Activated naive CD8-positive, alpha-beta T cell treated with anti-CD3 and anti-CD28 coated beads, Interleukin-2, amount 50 U/mL, for 16 hours (primary cell): Measurements from ENCODE around the gene CNST.
"Not testable (repeated sequence)": the region's sequence is repeated elsewhere in the genome, so short reads cannot be mapped to it uniquely, and the experiment has no call there.

Experiments
- DNase-seq: peaks from one replicate; pipeline ENCODE4 v3.0.0-alpha.2; 2020; ENCODE audit warnings: low read depth, low spot score

The CNST gene

GRCh38 chr1:246617768-246618167 lies 51.5 kb downstream of the CNST start:
- DNase-seq: no peak

- no peak for DNase-seq
These were observed 52.1 kb downstream of the CNST start for GRCh38 chr1:246618240-246618808.

- DNase-seq: no peak
These were observed 55.9 kb downstream of the CNST start for GRCh38 chr1:246622035-246622652.

DNA sequence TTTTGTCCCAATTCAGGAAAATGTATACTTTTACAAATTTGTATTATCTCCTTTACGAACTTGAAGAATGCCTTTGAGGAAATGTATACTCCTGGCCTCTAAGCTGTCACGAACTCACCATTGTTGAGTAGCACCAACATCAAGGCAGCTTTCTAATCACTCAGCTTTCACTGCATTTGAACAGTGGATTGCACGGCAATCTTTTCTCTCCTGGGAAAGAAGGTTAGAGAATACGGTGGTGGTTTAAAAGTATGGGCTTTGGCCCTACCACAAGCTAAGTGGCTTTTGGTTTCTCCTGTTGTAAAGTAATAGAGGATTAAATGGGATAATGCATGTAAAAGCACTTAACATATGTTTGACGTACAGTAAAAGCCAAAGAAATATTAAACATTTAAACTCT lies 57.8 kb downstream of the CNST start:
- no peak for DNase-seq

- DNase-seq: no peak
These were observed 62.8 kb downstream of the CNST start for GRCh38 chr1:246629030-246629429.

DNA sequence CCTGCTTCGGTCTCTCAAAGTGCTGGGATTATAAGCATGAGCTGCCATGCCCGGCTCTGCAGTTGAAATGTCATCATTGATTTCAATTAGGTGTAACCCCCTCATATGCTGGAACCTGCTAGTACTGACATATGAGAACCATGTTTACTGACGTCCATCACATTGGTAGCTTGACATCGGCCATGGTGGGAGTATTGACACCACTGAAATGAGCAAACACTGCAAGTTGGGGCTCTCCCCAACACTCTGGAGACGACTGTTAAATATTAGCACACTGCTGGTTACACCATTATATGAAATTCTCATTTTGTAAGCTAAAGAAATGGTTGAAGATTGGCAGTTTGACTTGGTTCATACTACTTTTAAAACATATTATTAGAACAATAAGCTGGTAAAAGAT lies 63.7 kb downstream of the CNST start:
- no peak for DNase-seq

DNA sequence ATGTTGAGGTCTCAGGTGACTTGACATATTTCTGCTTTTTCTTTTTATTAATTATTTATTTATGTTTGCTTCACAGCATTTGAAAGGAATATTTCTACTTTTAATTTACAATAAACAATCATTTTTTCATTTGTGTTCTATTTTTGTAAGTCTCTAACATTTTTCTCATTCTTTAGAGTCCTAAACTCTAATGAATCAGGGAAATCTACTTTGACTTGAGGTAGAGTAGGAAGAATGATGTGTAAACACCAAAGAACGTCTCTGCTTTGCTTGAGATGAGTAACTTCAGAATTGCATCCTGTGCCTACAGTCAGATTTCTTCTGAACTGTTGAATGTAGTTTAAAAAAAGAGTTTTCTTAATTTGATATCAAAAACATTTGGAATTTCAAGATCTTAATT lies 65.2 kb downstream of the CNST start:
- no peak for DNase-seq

GRCh38 chr1:246632281-246633168 lies 66.3 kb downstream of the CNST start:
- DNase-seq: no peak

DNA sequence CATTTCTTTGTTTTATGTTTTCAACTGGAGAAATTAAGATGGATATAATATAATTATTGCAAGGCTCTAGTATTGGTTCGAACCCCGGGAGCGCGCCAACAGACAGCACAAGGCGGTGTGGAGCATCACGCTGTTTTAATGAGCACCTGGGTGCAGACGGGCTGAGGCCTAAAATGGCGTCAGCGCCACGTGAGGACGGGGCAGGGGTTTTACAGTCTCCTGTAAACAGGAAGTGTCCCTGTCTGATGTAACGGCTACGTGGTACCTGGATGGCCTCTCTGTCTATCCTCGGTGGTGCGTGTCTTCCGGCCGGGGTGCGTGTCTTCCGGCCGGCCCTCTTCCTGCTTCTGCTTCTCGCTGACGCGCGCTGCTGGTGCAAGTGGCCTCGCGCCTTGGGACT lies 68.4 kb downstream of the CNST start:
- DNase-seq: not testable (repeated sequence)

- no peak for DNase-seq
These were observed 72.8 kb downstream of the CNST start for GRCh38 chr1:246638941-246639655.

DNA sequence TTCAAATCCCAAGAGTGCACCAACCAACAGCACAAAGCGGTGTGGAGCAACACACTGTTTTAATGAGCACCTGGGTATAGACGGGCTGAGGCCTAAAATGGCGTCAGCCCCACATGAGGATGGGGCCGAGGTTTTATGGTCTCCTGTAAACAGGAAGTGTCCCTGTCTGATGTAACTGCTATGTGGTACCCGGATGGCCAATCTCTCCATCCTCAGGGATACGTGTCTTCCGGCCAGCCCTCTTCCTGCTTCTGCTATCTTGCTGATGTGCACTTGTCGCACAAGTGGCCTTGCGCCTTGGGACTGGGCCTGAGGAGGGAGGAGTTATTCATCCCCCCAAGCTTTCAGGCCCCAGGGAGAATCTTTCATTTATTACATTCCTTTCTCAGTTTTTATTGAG lies 73.5 kb downstream of the CNST start:
- no peak for DNase-seq

GRCh38 chr1:246640747-246641146 lies 74.5 kb downstream of the CNST start:
- DNase-seq: no peak

GRCh38 chr1:246641394-246641793 lies 75.1 kb downstream of the CNST start:
- DNase-seq: no peak

DNA sequence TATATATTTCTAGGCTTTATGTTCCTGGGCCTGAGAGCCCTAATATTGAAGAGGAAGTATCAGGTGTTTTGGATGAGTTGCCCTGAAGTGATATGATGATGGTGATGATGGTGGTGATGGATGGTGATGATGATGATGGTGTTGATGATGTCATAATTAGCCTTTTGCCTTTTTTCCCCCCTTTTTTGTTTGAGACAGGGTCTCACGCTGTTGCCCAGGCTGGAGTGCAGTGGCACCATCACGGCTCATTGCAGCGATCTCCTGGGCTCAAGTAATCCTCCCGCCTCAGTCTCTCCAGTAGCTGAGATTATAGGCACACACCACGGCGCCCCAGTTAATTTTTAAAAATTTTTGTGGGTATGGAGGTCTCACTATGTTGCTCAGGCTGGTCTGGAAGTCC lies 76.5 kb downstream of the CNST start:
- no peak for DNase-seq

- DNase-seq: no peak
These were observed 80.9 kb downstream of the CNST start for GRCh38 chr1:246647113-246647512.

DNA sequence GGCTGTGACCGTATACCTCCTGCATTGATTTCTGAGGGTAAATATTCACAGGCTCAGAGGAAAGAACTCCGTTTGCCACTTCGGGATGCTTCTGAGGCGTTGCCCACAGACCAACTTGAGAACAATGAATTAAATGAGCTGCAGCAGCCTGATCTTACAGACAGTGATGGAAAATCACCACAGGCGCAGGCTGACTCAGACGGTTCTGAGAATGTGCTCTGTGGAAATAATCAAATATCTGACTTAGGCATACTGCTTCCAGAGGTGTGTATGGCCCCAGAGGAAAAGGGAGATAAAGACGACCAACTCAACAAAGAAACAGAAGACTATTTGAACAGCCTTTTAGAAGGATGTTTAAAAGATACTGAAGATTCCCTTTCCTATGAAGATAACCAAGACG lies 81.3 kb downstream of the CNST start:
- DNase-seq: no peak

GRCh38 chr1:246651012-246651695 lies 84.9 kb downstream of the CNST start:
- no peak for DNase-seq

DNA sequence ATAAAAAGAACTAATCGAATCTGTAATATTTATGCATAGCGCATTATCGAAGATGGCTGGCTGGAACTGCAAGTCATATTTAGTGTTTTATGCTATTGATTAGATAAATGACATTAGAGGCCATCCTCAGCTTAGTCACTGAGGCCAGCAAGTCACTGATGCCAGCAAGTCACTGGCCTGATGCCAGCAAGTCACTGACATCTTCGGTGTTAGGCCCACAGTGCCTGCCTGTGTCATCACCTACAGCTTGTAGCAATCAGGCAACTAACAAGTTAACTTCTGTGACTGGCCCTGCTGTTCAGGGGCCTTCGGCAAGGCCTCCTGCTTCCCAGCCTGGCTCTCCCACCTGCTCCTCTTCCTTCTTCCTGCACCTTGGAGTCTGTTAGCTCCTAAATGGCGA lies 92.3 kb downstream of the CNST start:
- DNase-seq: no peak

DNA sequence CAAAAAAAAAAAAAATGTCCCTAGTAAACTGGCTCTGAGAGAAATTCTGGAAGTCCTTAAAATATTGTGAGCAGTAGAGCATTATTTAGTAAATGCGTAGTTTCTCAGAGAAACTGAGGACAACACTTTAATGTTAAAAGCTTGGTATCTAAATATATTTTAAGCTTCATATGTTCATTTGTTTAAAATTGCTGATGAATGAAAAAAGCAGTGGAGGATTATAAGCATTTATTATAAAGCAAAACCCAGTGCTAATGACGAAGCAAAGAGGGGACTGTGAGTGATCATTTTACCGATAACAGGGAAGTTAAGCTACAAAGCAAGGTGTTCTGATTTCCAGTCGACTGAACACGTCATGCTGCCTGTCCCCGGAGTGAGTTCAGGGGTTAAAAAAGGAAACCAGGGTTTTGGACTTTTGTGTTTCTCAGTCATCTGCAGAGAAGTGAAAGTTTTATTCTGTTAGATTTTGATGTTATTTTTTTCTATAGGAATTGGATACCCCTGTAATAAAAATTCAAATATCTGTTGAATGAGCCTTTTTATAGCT lies 93.4 kb downstream of the CNST start:
- no peak for DNase-seq

DNA sequence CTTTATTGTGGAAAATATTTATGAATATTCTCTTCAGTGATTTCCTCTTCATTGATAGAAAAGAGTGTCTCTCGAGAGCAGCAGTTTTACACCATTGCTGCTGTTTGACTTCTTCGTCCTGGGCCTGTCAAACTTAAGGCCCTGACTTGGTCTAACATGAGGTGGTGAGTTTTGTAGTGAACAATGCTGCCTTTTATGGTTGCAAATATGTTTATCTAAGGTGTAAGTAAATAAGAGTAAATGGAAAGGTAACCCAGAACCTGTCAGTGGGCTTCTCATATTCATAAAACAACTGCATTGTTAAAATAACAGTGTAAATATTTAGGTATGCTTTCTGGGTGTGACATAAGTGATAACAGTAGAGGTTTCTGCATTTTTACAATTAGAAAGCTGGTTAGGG lies 95.2 kb downstream of the CNST start:
- DNase-seq: no peak

- DNase-seq: no peak
These were observed 101.5 kb downstream of the CNST start for GRCh38 chr1:246667773-246668172.
